HL-60 (cell line): ENCODE measurements around the gene PACS1.

Experiments
- GABPA ChIP-seq: IDR thresholded peaks from 2 replicates; pipeline ENCODE4 v1.6.1; 2012; ENCODE audit warnings: low read depth
- POLR2AphosphoS5 ChIP-seq: IDR thresholded peaks from 2 replicates; pipeline ENCODE4 v1.6.1; 2012; ENCODE audit warnings: low read depth
- REST ChIP-seq: IDR thresholded peaks from 2 replicates; pipeline ENCODE4 v1.6.1; 2012; ENCODE audit warnings: low read depth; ENCODE audit not compliant: insufficient replicate concordance
- TF ChIP-seq, protein P1 (sequence below): IDR thresholded peaks from one replicate; pipeline ENCODE4 v1.5.1; 2011; ENCODE audit warnings: low read length, control low read depth, inconsistent platforms; ENCODE audit not compliant: insufficient read depth

DNA sequence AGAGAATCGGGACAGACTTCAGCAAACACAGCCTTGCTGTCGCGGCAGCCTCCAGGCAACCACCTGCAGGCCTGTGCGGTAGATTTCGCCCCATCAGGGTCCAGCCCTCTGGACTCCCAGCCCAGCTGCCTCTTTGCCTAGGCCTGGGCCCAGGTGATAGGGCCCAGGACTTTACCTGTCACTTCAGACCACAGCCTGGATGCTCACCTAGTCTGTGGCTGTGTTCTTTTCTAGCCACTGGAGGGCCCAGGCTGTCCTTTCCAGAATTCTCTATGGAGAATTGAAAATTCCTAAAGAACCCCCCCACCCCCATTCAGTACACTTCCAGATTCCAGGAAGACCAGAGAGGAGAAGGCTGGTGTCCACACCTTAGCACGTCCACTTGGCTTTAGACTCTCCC is 167.8 kb downstream of the PACS1 start:
- no peak for TF ChIP-seq GABPA
- TF ChIP-seq REST: no peak
- no peak for TF ChIP-seq POLR2AphosphoS5
- TF ChIP-seq, protein P1, sequence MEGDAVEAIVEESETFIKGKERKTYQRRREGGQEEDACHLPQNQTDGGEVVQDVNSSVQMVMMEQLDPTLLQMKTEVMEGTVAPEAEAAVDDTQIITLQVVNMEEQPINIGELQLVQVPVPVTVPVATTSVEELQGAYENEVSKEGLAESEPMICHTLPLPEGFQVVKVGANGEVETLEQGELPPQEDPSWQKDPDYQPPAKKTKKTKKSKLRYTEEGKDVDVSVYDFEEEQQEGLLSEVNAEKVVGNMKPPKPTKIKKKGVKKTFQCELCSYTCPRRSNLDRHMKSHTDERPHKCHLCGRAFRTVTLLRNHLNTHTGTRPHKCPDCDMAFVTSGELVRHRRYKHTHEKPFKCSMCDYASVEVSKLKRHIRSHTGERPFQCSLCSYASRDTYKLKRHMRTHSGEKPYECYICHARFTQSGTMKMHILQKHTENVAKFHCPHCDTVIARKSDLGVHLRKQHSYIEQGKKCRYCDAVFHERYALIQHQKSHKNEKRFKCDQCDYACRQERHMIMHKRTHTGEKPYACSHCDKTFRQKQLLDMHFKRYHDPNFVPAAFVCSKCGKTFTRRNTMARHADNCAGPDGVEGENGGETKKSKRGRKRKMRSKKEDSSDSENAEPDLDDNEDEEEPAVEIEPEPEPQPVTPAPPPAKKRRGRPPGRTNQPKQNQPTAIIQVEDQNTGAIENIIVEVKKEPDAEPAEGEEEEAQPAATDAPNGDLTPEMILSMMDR: no peak
